IPS-18a (cell line): Measurements from ENCODE around the gene ARMC5.
"Not testable (repeated sequence)": the region's sequence is repeated elsewhere in the genome, so short reads cannot be mapped to it uniquely, and the experiment has no call there.

Experiments used
- H3K27ac ChIP-seq: one replicate; pipeline ENCODE4 v1.5.1; 2013; ENCODE audit warnings: low read length
- H3K27me3 ChIP-seq: one replicate; pipeline ENCODE4 v1.6.1; 2013; ENCODE audit warnings: mild to moderate bottlenecking, low read length; ENCODE audit not compliant: control insufficient read depth, insufficient read depth
- H3K36me3 ChIP-seq: one replicate; pipeline ENCODE4 v1.6.1; 2013; ENCODE audit warnings: low read depth, low read length; ENCODE audit not compliant: control insufficient read depth
- H3K4me1 ChIP-seq: one replicate; pipeline ENCODE4 v1.6.1; 2013; ENCODE audit warnings: low read depth, low read length; ENCODE audit not compliant: control insufficient read depth
- H3K4me3 ChIP-seq: one replicate; pipeline ENCODE4 v1.5.1; 2013; ENCODE audit warnings: low read length
- H3K9ac ChIP-seq: one replicate; pipeline ENCODE4 v1.6.1; 2013; ENCODE audit warnings: mild to moderate bottlenecking, low read length, moderate library complexity
- H3K9me3 ChIP-seq: one replicate; pipeline ENCODE4 v1.6.1; 2013; ENCODE audit warnings: low read depth, low read length; ENCODE audit not compliant: control insufficient read depth

ARMC5 gene

DNA sequence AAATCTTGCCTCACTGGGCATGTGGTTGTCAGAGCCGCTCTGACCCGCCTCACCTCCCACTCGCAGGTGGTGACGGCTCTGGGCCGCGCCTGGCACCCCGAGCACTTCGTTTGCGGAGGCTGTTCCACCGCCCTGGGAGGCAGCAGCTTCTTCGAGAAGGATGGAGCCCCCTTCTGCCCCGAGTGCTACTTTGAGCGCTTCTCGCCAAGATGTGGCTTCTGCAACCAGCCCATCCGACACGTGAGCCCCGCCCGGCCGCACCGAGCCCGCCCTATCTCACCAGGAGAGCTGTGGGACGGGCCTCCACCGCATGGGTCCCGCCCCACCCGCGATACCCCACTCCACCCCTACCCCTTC lies 16.6 kb downstream of the ARMC5 start:
- Histone ChIP-seq H3K9me3 (no peaks in the 10 kb centered on the region), H3K27me3 (peaks cover 34% of the 10 kb centered on the region), H3K27ac (no peak overlapping the region), H3K36me3 (no peaks in the 10 kb centered on the region), H3K9ac (no peak overlapping the region), H3K4me1 (peaks cover 4% of the 10 kb centered on the region), H3K4me3 (no peak overlapping the region)

DNA sequence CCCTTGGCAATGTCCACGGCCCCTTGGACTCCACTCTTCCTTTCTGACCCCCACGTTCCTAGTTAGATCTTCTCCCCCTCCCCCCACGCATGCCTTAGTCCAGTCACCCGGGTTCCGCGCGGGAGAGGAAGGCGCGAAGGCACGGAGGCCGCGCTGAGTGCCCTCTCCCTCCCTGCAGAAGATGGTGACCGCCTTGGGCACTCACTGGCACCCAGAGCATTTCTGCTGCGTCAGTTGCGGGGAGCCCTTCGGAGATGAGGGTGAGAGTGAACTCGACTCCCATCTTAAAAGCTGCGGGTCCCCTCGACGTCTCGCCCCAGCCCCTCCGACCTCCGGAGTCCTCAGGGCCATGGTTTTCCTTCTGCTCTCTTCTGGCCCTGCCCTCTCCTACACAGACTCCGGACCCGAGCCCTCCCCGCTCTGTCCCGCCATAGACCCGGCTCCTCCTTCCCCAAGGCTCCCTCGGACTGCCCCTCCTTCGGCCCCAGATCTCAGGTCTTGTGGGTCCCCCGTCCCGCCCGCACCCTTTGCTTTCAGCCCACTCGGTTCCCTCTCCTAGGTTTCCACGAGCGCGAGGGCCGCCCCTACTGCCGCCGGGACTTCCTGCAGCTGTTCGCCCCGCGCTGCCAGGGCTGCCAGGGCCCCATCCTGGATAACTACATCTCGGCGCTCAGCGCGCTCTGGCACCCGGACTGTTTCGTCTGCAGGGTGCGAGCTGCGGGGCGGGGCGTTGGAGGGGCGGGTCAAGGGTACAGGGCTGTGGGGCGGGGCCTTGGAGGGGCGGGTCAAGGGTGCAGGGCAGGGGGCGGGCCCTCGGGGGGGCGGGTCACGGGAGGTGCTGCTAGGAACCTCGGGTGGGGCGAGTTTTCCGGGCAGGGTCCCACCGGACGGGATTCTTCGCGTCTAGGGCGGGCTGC lies 17.3 kb downstream of the ARMC5 start:
- Histone ChIP-seq H3K4me3 (peak overlapping the region; percentile 29), H3K4me1 (peaks cover under 1% of the 10 kb centered on the region), H3K9ac (no peak overlapping the region)

DNA sequence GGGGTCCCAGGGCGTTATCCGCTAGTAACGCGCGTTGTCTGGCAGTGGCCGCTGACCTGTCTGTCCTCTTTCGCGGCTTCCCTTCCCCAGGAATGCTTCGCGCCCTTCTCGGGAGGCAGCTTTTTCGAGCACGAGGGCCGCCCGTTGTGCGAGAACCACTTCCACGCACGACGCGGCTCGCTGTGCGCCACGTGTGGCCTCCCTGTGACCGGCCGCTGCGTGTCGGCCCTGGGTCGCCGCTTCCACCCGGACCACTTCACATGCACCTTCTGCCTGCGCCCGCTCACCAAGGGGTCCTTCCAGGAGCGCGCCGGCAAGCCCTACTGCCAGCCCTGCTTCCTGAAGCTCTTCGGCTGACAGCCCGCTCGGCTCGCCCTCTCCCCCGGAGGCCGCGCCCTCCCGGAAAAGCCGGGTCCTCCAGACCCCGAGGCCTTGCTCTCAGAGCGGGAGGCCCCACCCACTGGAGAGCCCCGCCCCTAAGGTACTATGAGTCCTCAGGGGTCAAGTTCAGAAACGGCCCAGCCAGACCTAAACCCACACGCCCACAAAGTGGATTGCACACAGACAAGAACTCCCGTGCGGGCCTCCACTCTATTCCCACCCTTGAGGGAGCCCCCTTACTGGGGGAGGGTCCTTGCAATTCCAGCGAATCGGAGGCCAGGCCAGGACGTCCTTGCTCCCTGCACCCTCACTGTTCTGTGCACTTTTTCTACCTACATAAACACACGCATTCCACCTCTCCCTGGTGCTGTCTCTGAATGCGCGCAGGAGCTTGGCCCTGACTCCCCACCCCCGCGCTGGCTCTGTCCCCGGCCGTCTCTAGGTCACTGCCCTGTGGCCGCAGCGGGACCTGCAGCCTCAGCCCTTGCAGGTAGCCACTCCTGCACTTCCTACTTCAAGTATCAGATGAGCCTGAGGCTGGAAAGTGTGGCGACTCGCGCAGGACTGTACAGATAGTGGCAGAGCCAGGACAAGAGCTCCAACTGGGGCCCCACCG lies 18.2 kb downstream of the ARMC5 start:
- Histone ChIP-seq H3K27me3 (peaks cover 22% of the 10 kb centered on the region), H3K4me3 (peak overlapping the region; percentile 29), H3K4me1 (no peaks in the 10 kb centered on the region), H3K9ac (no peak overlapping the region), H3K9me3 (no peaks in the 10 kb centered on the region), H3K27ac (no peak overlapping the region), H3K36me3 (no peaks in the 10 kb centered on the region)

More for the DNA sequence above, 17.3 kb downstream of the ARMC5 start:
- H3K9me3 ChIP-seq, result no peaks in the 10 kb centered on the region
- peaks cover 27% of the 10 kb centered on the region for H3K27me3 ChIP-seq
- no peaks in the 10 kb centered on the region for H3K36me3 ChIP-seq
- H3K27ac ChIP-seq, result no peak overlapping the region

DNA sequence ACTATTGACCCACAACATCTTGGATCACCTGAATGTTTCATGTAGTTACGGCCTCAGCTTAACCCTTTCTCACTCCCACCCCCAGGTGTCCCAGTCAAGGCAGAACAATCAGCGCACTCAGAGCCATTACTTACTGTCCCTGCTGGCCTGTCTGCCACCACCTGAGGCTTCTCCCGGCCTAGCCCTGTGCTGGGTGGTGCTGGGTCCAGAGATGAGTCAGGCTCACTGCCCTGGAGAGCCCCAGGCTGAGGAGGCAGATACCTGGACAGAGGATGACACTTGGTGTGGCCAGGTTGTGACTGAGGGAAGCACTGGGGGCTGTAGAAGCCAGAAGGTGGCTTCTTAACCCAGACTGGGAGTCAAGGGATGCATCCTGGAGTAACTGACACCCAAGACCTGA lies 19.7 kb downstream of the ARMC5 start:
- Histone ChIP-seq H3K27ac (no peak overlapping the region), H3K9me3 (no peaks in the 10 kb centered on the region), H3K4me3 (no peak overlapping the region), H3K9ac (no peak overlapping the region), H3K36me3 (no peaks in the 10 kb centered on the region), H3K4me1 (no peaks in the 10 kb centered on the region), H3K27me3 (peaks cover 20% of the 10 kb centered on the region)

DNA sequence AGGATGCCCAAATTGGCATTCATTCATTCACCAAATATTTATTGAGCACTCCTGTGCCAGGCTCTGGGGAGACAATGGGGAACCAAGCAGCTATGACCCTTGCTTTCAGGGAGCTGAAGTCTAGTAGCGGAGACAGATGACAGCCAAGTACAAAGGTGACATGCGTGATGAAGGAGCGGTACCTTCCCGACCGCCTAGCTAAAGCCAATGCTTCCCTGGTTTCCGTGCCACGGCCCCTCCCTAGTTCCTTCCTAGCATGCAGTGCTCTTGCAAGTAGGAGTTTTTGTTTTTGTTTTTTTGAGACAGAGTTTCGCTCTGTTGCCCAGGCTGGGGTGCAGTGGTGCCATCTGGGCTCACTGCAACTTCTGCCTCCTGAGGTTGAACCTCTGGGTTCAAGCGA lies 20.4 kb downstream of the ARMC5 start:
- Histone ChIP-seq H3K27me3 (peaks cover 20% of the 10 kb centered on the region), H3K9me3 (no peaks in the 10 kb centered on the region), H3K4me3 (no peak overlapping the region), H3K9ac (no peak overlapping the region), H3K36me3 (no peaks in the 10 kb centered on the region), H3K4me1 (peaks cover 6% of the 10 kb centered on the region), H3K27ac (no peak overlapping the region)

DNA sequence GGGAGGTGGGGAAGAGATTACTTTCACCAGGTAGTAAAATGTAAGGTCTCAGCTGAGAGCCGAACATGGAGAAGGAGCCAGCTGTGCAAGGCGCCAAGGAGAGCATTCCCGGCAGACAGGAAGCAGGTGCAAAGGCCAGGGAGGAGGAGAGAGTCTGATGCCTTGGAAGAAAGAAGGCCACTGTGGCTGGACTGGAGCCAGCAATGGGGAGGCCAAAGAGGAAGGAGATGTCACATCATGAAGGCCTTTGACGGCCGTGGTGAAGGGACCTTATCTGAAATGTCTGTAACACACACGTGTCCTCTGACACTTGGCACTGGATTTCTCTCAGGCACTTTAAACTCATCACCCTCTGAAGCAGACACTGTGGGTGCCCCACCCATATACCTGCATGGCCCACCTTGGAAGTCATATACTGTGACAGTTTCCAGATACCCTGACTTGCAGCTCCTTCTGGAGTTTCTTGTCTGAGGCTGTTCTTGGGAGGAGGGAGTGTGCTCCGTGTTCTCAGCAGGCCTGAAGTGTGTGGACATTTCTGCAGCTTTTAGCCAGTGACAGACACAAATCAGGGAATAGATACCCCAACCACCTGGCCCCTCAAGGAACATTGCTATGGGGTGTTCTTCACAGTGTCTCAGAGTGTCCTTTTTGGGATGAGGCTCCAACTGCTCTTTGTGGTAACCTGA lies 21.7 kb downstream of the ARMC5 start:
- H3K9me3 ChIP-seq, result no peaks in the 10 kb centered on the region
- H3K9ac ChIP-seq, result no peak overlapping the region
- peaks cover 20% of the 10 kb centered on the region for H3K27me3 ChIP-seq
- H3K27ac ChIP-seq, result no peak overlapping the region
- H3K4me3 ChIP-seq, result no peak overlapping the region
- H3K36me3 ChIP-seq, result no peaks in the 10 kb centered on the region
- H3K4me1 ChIP-seq, result peaks cover 7% of the 10 kb centered on the region

DNA sequence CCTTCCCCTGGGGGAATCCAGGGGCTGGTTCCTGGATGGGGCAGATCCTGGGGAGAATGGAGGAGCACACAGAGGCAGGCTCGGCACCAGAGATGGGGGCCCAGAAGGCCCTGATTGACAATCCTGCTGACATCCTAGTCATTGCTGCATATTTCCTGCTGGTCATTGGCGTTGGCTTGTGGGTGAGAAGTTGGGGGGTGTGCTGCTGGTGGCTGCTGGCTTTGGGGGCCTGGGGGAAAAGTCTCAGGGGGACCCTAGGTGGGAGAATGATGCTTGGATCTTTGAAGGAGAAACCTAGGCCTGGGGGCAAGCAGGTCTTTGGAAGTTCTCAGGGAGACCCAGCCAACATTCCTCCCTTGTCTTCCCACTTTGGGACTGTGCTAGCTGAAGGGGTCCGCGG lies 23.8 kb downstream of the ARMC5 start, which contains the start of gene SLC5A2:
Gene SLC5A2 (plus strand): TSS at position 43 of the 400 bp plus-strand sequence. CDS start 14 bp downstream, at position 57.
- H3K4me1 ChIP-seq, result peaks cover 7% of the 10 kb centered on the region
- H3K9ac ChIP-seq, result no peak within 1 kb of the TSS
- H3K36me3 ChIP-seq, result no peaks in the 10 kb centered on the region
- H3K9me3 ChIP-seq, result no peaks in the 10 kb centered on the region
- no peak within 1 kb of the TSS for H3K4me3 ChIP-seq
- peaks cover 41% of the 10 kb centered on the region for H3K27me3 ChIP-seq
- H3K27ac ChIP-seq, result no peak within 1 kb of the TSS

DNA sequence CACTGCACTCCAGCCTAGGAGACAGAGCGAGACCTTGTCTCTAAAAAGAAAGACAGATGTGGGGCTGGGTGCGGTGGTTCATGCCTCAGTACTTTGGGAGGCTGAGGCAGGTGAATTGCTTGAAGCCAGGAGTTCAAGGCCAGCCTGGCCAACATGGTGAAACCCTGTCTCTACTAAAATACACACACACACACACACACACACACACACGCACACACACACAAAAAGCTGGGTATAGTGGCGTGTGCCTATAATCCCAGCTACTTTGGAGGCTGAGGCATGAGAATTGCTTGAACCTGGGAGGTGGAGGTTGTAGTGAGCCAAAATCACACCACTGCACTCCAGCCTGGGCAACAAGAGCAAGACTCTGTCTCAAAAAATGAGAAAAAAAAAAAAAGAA lies 24.7 kb downstream of the ARMC5 start:
- H3K36me3 ChIP-seq, H3K4me3 ChIP-seq, H3K9ac ChIP-seq, H3K27ac ChIP-seq, H3K4me1 ChIP-seq, H3K9me3 ChIP-seq: not testable (repeated sequence)
- H3K27me3 ChIP-seq, result peaks cover 51% of the 10 kb centered on the region

DNA sequence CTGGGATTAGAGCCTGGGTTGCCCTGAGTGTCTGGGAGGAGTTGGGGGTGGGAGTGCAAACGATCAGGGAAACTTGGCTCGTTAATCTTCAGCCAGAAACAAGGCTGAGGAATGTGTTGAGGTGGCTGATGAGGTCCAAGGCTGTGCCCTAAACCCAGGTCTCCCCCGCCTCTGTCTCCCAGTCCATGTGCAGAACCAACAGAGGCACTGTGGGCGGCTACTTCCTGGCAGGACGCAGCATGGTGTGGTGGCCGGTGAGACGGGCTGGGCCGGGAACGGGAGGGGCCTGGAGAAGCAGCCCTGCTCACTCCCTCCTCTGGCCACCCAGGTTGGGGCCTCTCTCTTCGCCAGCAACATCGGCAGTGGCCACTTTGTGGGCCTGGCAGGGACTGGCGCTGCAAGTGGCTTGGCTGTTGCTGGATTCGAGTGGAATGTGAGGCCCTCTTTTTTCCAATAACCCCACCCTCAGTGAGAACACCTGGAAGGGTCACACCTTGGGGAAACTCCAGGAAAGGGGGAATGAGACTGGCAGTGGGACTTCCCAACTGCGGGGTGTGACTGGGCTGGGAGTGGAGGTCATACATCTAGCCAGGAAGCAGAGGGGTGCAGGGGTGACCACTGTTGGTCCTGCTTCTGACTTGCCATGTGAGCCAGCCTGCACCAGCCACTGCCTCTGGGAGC lies 25.3 kb downstream of the ARMC5 start:
- no peak overlapping the region for H3K9ac ChIP-seq
- H3K27ac ChIP-seq, result no peak overlapping the region
- H3K4me3 ChIP-seq, result no peak overlapping the region
- no peaks in the 10 kb centered on the region for H3K36me3 ChIP-seq
- H3K4me1 ChIP-seq, result peaks cover 7% of the 10 kb centered on the region
- H3K27me3 ChIP-seq, result peaks cover 51% of the 10 kb centered on the region
- no peaks in the 10 kb centered on the region for H3K9me3 ChIP-seq

DNA sequence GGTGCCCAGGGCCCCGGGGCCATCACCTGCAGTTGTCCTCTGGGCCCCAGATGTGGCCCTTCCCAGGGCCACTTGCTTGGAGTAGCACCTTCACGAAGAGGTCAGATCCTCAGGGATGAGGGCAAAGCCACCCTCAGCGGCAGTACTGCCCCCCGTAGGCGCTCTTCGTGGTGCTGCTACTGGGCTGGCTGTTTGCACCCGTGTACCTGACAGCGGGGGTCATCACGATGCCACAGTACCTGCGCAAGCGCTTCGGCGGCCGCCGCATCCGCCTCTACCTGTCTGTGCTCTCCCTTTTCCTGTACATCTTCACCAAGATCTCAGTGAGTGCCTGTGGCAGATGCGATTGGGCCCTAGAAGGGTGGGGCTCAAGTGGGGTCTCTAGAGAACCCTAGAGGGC lies 26.3 kb downstream of the ARMC5 start:
- Histone ChIP-seq H3K27ac (no peak overlapping the region), H3K9me3 (no peaks in the 10 kb centered on the region), H3K4me1 (peaks cover 7% of the 10 kb centered on the region), H3K27me3 (peaks cover 56% of the 10 kb centered on the region), H3K4me3 (no peak overlapping the region), H3K9ac (no peak overlapping the region), H3K36me3 (peaks cover under 1% of the 10 kb centered on the region)
